Amygdala (tissue), 56 donors: ENCODE data around the gene HIGD1C.
"Not testable (repeated sequence)": the region's sequence is repeated elsewhere in the genome, so short reads cannot be mapped to it uniquely, and the experiment has no call there.

ENCODE experiments used
- DNase-seq, 56 donors: peaks; one replicate each; lab custom pipeline; 2025; lab: John Stamatoyannopoulos, UW

The HIGD1C gene

GRCh38 chr12:50933459-50934124 is 18.8 kb upstream of the HIGD1C start:
- DNase-seq = no peak

DNA sequence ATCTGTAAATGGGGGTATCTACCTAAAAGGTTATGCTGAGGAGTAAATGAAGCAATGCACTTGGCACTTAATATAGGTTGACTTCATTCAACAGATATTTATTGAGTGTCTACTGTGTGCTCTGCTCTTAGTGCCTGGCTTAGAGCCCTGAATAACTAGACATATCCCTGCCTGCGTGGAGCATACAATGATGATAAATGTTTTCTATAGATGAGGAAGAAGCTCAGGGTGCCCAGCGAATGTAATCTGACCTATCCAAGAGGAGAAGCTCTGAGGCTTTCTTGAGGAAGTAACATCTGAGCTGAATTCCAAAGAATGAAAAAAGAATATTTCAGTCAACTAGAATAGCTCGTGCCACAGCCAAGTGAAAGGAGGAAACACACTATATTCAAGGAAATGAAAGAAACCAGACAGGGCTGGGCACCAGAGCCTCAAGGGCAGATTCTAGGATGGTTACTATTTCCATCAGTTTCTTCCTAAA is 17.9 kb upstream of the HIGD1C start:
- DNase-seq = no peak

DNA sequence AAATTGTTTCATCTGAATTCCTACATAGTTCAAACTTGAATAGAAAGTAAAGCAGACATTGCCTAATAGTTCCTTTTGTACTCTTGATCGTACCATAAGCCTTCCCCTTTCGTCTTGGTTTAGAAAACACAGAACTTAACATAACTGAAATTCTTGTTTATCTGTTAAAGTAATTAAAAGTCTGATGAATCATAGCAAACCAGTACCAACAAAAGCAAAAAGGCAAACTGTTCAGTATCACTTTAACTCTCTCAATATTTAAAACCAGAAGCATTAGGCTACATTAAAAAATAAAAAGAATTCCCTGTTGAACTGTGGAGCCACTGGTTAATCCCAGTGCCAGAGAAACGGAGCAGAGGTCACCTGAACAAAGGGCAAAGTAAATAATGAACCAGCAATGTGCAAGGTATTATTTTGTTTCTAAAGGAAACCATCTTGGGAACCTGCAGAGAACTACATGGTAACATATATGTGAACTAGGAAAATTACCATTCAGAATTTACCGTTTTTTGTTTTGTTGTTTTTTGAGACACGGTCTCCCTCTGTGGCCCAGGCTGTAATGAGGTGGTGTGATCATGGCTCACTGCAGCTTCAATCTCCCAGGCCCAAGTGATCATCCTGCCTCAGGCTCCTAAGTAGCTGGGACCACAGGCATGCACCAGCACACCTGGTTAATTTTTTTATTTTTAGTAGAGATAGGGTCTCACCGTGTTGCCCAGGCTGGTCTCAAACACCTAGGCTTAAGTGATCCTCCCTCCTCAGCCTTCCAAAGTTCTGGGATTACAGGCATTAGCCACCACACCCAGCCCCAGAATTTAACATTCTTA is 17.1 kb upstream of the HIGD1C start:
- DNase-seq = no peak

GRCh38 chr12:50936821-50937530 is 15.4 kb upstream of the HIGD1C start:
- DNase-seq = no peak

- DNase-seq = no peak
These were observed 14.7 kb upstream of the HIGD1C start for GRCh38 chr12:50937653-50938052.

- no peak for DNase-seq
These were observed 4.3 kb upstream of the HIGD1C start for GRCh38 chr12:50947933-50948626.

DNA sequence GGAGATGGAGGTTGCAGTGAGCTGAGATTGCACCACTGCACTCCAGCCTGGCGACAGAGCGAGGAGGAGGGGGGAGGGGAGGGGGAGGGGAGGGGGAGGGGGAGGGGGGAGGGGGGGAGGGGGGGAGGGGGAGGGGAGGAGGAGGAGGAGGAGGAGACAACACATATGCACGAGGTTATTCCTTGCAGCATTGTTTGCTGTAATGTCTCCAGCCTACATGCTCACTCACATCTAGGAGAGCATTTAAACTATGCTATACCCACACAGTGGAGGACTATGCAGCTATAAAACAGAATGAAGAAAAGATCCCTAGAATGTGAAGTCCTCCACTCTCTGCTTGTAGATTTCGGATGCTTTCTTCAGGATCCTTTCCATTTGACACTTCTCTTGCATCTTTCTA is 3.5 kb upstream of the HIGD1C start:
- DNase-seq = no peak

DNA sequence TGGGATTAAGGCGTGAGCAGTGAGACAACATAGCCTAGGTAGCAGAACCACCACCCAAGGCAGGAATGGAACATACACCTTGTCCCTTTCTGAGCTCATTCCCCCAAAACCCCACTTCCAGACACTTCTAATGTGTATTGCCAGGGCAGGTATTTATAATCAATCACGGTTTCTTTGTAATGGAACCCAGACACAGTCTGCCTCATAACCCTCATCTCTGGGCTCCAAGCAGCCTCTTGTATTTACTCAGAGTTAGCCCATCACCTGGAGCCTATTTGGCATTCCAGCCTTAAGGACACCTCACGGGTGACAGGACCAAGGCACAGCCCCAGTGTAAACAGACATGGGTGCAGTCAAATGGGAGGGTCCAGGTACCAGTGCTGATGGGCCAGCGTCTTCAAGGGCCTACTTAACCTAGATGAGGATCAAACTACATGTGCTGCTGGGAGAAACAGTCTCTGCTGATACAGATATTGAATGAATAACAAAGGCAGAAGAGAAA is 2.5 kb upstream of the HIGD1C start:
- DNase-seq = no peak

DNA sequence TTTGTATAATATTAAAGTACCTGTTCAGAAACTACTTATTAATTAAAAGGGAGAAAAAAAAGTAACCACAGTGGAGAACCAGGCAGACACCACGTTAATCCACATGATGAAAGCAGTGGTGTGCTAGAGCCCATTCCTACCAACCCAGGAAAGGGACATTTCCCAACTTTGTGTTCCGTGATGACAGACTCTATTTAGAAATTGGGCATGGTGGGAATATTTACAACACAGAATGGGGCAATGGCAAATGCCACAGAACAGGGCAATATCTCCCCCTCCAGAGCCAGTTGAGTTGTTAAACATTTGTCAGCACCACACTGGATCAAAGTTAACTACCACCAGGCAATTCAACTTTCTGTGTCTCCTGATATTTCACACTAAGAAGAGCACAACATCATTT is 1.2 kb upstream of the HIGD1C start:
- no peak for DNase-seq

GRCh38 chr12:50953047-50953446 is 703 bp downstream of the HIGD1C start:
- no peak for DNase-seq

DNA sequence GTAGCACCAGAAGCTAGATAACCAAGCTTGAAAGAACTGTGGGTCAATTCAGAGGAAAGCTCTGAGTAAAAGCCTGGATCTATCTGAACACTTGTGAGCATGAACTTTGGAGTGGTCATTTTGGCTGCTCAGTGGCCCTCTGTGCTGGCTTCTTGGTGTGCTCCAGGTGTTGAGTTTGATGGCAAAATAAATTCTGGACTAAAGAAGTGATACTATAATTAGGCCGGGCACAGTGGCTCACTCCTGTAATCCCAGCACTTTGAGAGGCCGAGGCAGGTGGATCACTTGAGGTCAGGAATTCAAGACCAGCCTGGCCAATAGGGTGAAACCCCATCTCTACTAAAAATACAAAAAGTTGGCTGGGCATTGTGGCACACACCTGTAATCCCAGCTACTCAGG is 2.4 kb downstream of the HIGD1C start:
- DNase-seq = not testable (repeated sequence)

DNA sequence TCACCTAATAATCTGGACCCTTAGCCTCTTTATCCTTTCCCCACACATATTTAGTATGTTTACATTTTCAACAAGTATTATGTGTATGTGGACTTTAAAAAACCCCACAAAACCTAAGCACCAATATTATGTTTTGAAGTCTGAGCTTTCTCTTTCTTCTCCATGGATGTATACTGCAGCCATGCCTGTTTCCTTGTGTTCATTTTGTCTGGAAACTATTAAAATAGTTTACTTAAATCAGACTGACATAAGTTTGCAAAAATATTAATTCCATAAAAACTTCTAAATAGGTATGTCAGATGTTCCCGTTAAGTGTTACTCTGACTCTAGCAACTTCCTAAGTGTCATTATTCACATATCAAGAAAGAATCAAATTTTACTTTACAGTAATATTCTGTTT is 2.9 kb downstream of the HIGD1C start:
- no peak for DNase-seq

- DNase-seq = no peak
These were observed 3.4 kb downstream of the HIGD1C start for GRCh38 chr12:50955697-50956096.

DNA sequence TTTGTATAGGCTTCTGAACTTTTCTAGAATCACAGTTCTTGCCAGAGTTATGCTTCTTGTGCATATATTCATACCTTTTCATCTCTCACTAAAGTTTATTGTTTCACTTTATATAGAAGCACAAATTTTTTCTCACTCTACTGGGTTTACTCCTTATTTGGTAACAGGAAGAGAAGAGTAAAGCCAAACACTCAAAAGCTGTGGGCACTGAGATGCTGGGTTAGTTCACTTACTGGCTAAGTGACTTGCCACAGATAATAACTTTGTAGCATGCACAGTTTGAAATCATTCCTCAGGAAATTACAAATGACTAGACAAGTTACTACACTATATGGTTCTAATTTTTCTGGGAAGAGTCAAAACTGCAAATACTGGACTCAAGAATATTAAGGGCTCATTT is 7.8 kb downstream of the HIGD1C start:
- no peak for DNase-seq

GRCh38 chr12:50961708-50962107 is 9.4 kb downstream of the HIGD1C start:
- no peak for DNase-seq

GRCh38 chr12:50964432-50964831 is 12.1 kb downstream of the HIGD1C start:
- DNase-seq = no peak

- no peak for DNase-seq
These were observed 19.6 kb downstream of the HIGD1C start for GRCh38 chr12:50971946-50972345.

DNA sequence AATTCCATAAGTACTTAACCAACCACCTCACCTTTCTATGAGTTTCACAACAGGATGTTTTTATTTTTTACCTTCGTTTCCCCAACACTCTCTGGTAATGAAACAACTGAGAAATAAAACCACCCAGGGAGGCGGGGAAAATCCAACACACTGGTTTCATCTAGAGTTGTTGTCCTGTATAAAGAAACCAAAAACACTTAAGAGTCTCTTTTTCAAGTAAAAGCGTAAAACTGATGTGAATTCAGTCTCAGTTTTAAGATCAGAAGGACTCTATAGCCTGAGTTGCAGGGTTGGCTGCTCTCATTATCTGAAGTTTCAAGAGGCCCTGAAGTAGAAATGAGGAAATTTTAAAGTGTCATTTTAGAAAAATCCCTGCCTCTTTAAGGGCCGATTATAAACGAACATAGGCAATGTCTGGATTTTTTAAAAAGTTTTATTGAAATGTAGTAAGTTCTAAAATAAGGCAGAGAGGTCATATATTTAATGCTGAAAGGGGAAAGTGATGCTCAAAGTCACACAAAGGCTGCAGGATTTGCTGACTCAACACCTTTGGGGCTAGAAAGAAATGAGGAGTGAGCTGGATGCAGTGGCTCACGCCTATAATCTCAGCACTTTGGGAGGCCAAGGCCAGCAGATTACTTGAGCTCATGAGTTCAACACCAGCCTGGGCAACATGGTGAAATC is 27.2 kb downstream of the HIGD1C start:
- no peak for DNase-seq

- no peak for DNase-seq
These were observed 28.2 kb downstream of the HIGD1C start for GRCh38 chr12:50980545-50980944.
